Activated CD4-positive, alpha-beta T cell treated with anti-CD3 and anti-CD28 coated beads, Interleukin-10, Interleukin-2, amounts not matched to agents 100 ng/mL and 50 ng/mL, durations not matched to agents 16 hours and 8 hours (primary cell): ENCODE measurements around the gene OVCA2.
"Not testable (repeated sequence)": the region's sequence is repeated elsewhere in the genome, so short reads cannot be mapped to it uniquely, and the experiment has no call there.

ENCODE experiments used
- DNase-seq: peaks from one replicate; pipeline ENCODE4 v3.0.0-alpha.2; 2020

The OVCA2 gene

GRCh38 chr17:2041561-2042389 lies at the start of gene OVCA2:
Gene OVCA2 (plus strand): TSS chr17:2042022. CDS start chr17:2042048, 26 bp downstream.
- peak; percentile 98 for DNase-seq

GRCh38 chr17:1992541-1992940 lies 49.3 kb upstream of the OVCA2 start:
- no peak for DNase-seq

- DNase-seq, result no peak
Measured at GRCh38 chr17:1994707-1995106, 47.1 kb upstream of the OVCA2 start.

GRCh38 chr17:1995321-1995892 lies 46.4 kb upstream of the OVCA2 start:
- no peak for DNase-seq

- no peak for DNase-seq
Measured at GRCh38 chr17:1995907-1996799, 45.7 kb upstream of the OVCA2 start.

- DNase-seq, result no peak
Measured at GRCh38 chr17:1996800-1997288, 45.0 kb upstream of the OVCA2 start.

- no peak for DNase-seq
Measured at GRCh38 chr17:1997289-1997926, 44.4 kb upstream of the OVCA2 start.

GRCh38 chr17:1997927-1998742 lies 43.7 kb upstream of the OVCA2 start:
- no peak for DNase-seq

GRCh38 chr17:1999557-2000251 lies 42.1 kb upstream of the OVCA2 start:
- no peak for DNase-seq

- no peak for DNase-seq
Measured at GRCh38 chr17:2002767-2003329, 39.0 kb upstream of the OVCA2 start.

GRCh38 chr17:2003525-2003924 lies 38.3 kb upstream of the OVCA2 start:
- no peak for DNase-seq

GRCh38 chr17:2004435-2004952 lies 37.3 kb upstream of the OVCA2 start:
- DNase-seq, result no peak

- no peak for DNase-seq
Measured at GRCh38 chr17:2008332-2009126, 33.3 kb upstream of the OVCA2 start.

- no peak for DNase-seq
Measured at GRCh38 chr17:2009737-2010136, 32.1 kb upstream of the OVCA2 start.

GRCh38 chr17:2011411-2012371 lies 30.1 kb upstream of the OVCA2 start:
- no peak for DNase-seq

- DNase-seq, result no peak
Measured at GRCh38 chr17:2012499-2012898, 29.3 kb upstream of the OVCA2 start.

- not testable (repeated sequence) for DNase-seq
Measured at GRCh38 chr17:2013220-2013993, 28.4 kb upstream of the OVCA2 start.

GRCh38 chr17:2013994-2014317 lies 27.9 kb upstream of the OVCA2 start:
- no peak for DNase-seq
